ENCODE measurements around the gene KLK12.
A peak's percentile ranks its signal among the peaks of the same experiment; 100 is the strongest.

Gene KLK12

GRCh38 chr19:51016798-51017683 is 17.8 kb downstream of the KLK12 start (continued):
- TF ChIP-seq, protein P1, sequence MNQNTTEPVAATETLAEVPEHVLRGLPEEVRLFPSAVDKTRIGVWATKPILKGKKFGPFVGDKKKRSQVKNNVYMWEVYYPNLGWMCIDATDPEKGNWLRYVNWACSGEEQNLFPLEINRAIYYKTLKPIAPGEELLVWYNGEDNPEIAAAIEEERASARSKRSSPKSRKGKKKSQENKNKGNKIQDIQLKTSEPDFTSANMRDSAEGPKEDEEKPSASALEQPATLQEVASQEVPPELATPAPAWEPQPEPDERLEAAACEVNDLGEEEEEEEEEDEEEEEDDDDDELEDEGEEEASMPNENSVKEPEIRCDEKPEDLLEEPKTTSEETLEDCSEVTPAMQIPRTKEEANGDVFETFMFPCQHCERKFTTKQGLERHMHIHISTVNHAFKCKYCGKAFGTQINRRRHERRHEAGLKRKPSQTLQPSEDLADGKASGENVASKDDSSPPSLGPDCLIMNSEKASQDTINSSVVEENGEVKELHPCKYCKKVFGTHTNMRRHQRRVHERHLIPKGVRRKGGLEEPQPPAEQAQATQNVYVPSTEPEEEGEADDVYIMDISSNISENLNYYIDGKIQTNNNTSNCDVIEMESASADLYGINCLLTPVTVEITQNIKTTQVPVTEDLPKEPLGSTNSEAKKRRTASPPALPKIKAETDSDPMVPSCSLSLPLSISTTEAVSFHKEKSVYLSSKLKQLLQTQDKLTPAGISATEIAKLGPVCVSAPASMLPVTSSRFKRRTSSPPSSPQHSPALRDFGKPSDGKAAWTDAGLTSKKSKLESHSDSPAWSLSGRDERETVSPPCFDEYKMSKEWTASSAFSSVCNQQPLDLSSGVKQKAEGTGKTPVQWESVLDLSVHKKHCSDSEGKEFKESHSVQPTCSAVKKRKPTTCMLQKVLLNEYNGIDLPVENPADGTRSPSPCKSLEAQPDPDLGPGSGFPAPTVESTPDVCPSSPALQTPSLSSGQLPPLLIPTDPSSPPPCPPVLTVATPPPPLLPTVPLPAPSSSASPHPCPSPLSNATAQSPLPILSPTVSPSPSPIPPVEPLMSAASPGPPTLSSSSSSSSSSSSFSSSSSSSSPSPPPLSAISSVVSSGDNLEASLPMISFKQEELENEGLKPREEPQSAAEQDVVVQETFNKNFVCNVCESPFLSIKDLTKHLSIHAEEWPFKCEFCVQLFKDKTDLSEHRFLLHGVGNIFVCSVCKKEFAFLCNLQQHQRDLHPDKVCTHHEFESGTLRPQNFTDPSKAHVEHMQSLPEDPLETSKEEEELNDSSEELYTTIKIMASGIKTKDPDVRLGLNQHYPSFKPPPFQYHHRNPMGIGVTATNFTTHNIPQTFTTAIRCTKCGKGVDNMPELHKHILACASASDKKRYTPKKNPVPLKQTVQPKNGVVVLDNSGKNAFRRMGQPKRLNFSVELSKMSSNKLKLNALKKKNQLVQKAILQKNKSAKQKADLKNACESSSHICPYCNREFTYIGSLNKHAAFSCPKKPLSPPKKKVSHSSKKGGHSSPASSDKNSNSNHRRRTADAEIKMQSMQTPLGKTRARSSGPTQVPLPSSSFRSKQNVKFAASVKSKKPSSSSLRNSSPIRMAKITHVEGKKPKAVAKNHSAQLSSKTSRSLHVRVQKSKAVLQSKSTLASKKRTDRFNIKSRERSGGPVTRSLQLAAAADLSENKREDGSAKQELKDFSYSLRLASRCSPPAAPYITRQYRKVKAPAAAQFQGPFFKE (tag by site-specific recombination; IDR thresholded peaks at IDR 0.05; ENCODE audit: borderline replicate concordance) = no peak
- TF ChIP-seq ZNF350 (tag by site-specific recombination; IDR thresholded peaks at IDR 0.05) (no peak), ZFP3 (tag by site-specific recombination; IDR thresholded peaks at IDR 0.05; ENCODE audit: low read depth) (no peak), ZNF596 (tag by site-specific recombination; IDR thresholded peaks at IDR 0.05) (0 out of 2 replicates have a peak, but pooled peaks have one; percentile 14), WT1 (tag by site-specific recombination; IDR thresholded peaks at IDR 0.05) (no peak), BCL11A (tag by site-specific recombination; IDR thresholded peaks at IDR 0.05; ENCODE audit: low read depth) (no peak), TRIM28 (IDR thresholded peaks at IDR 0.05; ENCODE audit: borderline replicate concordance, low read length) (no peak), ZNF76 (tag by site-specific recombination; IDR thresholded peaks at IDR 0.05; ENCODE audit: borderline replicate concordance, low read depth) (peak; percentile 94), ZNF692 (tag by site-specific recombination; IDR thresholded peaks at IDR 0.05) (peak; percentile 58), ZNF654 (tag by site-specific recombination; IDR thresholded peaks at IDR 0.05; ENCODE audit: low read depth) (peak; percentile 44), ZNF416 (tag by site-specific recombination; IDR thresholded peaks at IDR 0.05) (no peak), ZNF433 (tag by site-specific recombination; IDR thresholded peaks at IDR 0.05; ENCODE audit: low read depth) (no peak), KLF1 (tag by site-specific recombination; IDR thresholded peaks at IDR 0.05) (peak; percentile 80), ZNF280D (tag by site-specific recombination; IDR thresholded peaks at IDR 0.05) (peak; percentile 84; the same call in 1 of the 2 replicates), ZNF404 (tag by site-specific recombination; IDR thresholded peaks at IDR 0.05) (no peak)
- TF ChIP-seq, protein P2, sequence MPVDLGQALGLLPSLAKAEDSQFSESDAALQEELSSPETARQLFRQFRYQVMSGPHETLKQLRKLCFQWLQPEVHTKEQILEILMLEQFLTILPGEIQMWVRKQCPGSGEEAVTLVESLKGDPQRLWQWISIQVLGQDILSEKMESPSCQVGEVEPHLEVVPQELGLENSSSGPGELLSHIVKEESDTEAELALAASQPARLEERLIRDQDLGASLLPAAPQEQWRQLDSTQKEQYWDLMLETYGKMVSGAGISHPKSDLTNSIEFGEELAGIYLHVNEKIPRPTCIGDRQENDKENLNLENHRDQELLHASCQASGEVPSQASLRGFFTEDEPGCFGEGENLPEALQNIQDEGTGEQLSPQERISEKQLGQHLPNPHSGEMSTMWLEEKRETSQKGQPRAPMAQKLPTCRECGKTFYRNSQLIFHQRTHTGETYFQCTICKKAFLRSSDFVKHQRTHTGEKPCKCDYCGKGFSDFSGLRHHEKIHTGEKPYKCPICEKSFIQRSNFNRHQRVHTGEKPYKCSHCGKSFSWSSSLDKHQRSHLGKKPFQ (tag by site-specific recombination; IDR thresholded peaks at IDR 0.05) = no peak
- TF ChIP-seq, protein P3, sequence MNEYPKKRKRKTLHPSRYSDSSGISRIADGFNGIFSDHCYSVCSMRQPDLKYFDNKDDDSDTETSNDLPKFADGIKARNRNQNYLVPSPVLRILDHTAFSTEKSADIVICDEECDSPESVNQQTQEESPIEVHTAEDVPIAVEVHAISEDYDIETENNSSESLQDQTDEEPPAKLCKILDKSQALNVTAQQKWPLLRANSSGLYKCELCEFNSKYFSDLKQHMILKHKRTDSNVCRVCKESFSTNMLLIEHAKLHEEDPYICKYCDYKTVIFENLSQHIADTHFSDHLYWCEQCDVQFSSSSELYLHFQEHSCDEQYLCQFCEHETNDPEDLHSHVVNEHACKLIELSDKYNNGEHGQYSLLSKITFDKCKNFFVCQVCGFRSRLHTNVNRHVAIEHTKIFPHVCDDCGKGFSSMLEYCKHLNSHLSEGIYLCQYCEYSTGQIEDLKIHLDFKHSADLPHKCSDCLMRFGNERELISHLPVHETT (tag by site-specific recombination; IDR thresholded peaks at IDR 0.05) = no peak
- TF ChIP-seq, protein P4, sequence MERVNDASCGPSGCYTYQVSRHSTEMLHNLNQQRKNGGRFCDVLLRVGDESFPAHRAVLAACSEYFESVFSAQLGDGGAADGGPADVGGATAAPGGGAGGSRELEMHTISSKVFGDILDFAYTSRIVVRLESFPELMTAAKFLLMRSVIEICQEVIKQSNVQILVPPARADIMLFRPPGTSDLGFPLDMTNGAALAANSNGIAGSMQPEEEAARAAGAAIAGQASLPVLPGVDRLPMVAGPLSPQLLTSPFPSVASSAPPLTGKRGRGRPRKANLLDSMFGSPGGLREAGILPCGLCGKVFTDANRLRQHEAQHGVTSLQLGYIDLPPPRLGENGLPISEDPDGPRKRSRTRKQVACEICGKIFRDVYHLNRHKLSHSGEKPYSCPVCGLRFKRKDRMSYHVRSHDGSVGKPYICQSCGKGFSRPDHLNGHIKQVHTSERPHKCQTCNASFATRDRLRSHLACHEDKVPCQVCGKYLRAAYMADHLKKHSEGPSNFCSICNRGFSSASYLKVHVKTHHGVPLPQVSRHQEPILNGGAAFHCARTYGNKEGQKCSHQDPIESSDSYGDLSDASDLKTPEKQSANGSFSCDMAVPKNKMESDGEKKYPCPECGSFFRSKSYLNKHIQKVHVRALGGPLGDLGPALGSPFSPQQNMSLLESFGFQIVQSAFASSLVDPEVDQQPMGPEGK (tag by site-specific recombination; IDR thresholded peaks at IDR 0.05) = peak; percentile 73
- TF ChIP-seq, protein P5, sequence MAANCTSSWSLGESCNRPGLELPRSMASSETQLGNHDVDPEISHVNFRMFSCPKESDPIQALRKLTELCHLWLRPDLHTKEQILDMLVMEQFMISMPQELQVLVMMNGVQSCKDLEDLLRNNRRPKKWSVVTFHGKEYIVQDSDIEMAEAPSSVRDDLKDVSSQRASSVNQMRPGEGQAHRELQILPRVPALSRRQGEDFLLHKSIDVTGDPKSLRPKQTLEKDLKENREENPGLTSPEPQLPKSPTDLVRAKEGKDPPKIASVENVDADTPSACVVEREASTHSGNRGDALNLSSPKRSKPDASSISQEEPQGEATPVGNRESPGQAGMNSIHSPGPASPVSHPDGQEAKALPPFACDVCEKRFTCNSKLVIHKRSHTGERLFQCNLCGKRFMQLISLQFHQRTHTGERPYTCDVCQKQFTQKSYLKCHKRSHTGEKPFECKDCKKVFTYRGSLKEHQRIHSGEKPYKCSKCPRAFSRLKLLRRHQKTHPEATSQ (tag by site-specific recombination; IDR thresholded peaks at IDR 0.05) = no peak
